ENCODE data around the gene ADD1.

- TF ChIP-seq, protein P1, sequence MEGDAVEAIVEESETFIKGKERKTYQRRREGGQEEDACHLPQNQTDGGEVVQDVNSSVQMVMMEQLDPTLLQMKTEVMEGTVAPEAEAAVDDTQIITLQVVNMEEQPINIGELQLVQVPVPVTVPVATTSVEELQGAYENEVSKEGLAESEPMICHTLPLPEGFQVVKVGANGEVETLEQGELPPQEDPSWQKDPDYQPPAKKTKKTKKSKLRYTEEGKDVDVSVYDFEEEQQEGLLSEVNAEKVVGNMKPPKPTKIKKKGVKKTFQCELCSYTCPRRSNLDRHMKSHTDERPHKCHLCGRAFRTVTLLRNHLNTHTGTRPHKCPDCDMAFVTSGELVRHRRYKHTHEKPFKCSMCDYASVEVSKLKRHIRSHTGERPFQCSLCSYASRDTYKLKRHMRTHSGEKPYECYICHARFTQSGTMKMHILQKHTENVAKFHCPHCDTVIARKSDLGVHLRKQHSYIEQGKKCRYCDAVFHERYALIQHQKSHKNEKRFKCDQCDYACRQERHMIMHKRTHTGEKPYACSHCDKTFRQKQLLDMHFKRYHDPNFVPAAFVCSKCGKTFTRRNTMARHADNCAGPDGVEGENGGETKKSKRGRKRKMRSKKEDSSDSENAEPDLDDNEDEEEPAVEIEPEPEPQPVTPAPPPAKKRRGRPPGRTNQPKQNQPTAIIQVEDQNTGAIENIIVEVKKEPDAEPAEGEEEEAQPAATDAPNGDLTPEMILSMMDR (conservative IDR thresholded peaks at IDR 0.05) = no peak
- no peak for TF ChIP-seq EZH2 (IDR thresholded peaks at IDR 0.05; ENCODE audit: low read depth)
These were observed 30.9 kb upstream of the ADD1 start for GRCh38 chr4:2812612-2813354.
